ENCODE results near the gene EID2. TPM values are rescaled to one million over a fixed set of nuclear protein-coding genes. Genes with fewer than 3 reads are reported as not detected.
A peak's percentile ranks its signal among the peaks of the same experiment; 100 is the strongest.

Gene EID2
- total and polyA plus RNA-seq, 10 of the 15 experiments (the other 5 are each of a cell fraction or from before 2014, with no cell fraction given) = 1.6 to 11.4 (median 7.0) TPM

GRCh38 chr19:39542206-39542605 is 2.2 kb upstream of the EID2 start:
- CTCF ChIA-PET = interaction anchor here (0.9 to 15.0 kb wide), 10 partner anchors 9 to 302 kb away, joined by 3 to 248 read pairs (median 5); partner anchors contain the start of genes EID2B and SUPT5H
- H3K27me3 ChIP-seq (replicated peaks in 1 of 2; ENCODE audit: control insufficient read depth in 2 of 2, insufficient read depth in 2 of 2, low read length in 1 of 2) = no peaks in the 10 kb centered on the region; a peak in 1 of 4 replicates
- in situ Hi-C loops (cut with MboI) (no loop called here), intact Hi-C loops (cut with micrococcal nuclease; ENCODE audit: unreplicated experiment) (no loop called here)
- no peak overlapping the region for H3K4me2 ChIP-seq (ENCODE audit: control insufficient read depth, insufficient read depth)
- H3K4me1 ChIP-seq (ENCODE audit: control insufficient read depth, insufficient read depth, low read length) = peaks cover 9% of the 10 kb centered on the region
- no peak overlapping the region for H3K27ac ChIP-seq (ENCODE audit: control insufficient read depth, insufficient read depth)
- ATAC-seq = no peak
- no peak overlapping the region for H3K9ac ChIP-seq (ENCODE audit: control insufficient read depth, insufficient read depth, low read length)
- TF ChIP-seq ZNF274 (IDR thresholded peaks at IDR 0.05; ENCODE audit: insufficient read depth, insufficient read length) = no peak
- H3K79me2 ChIP-seq (ENCODE audit: control insufficient read depth, insufficient read depth, low read length) = peaks cover 15% of the 10 kb centered on the region
- SMC1A ChIA-PET (ENCODE audit: uncharacterized antibody, unreplicated experiment) = interaction anchor here (0.8 to 1.6 kb wide), 6 partner anchors 8 to 301 kb away, joined by 3 to 9 read pairs (median 4); no protein-coding TSS in a partner anchor
- 50% methylated on average over 2 of the region's 2 CpGs for WGBS (ENCODE audit: insufficient coverage, insufficient replicate concordance, low lambda C conversion rate, missing lambda C conversion rate)
- FAIRE-seq = no peak
- no peaks in the 10 kb centered on the region for H3K9me3 ChIP-seq (replicated peaks; ENCODE audit: control insufficient read depth, insufficient read depth, low read length)
- H3K4me3 ChIP-seq = no peak overlapping the region
- H4K20me1 ChIP-seq (ENCODE audit: control insufficient read depth, insufficient read depth) = no peaks in the 10 kb centered on the region
- no TSS peak for BruUV-seq (replicated peaks)
- POLR2A ChIA-PET = interaction anchor here (1.0 kb wide), 1 partner anchor 82 kb away, joined by 3 read pairs; no protein-coding TSS in a partner anchor
- no peak for DNase-seq (ENCODE audit: low read depth, low spot score)
- peak overlapping the region; percentile 55 for H2AFZ ChIP-seq (ENCODE audit: control insufficient read depth, low read depth, low read length)
- no peaks in the 10 kb centered on the region for H3K36me3 ChIP-seq (ENCODE audit: control insufficient read depth in 2 of 2, insufficient read depth in 2 of 2, low read length in 1 of 2)
- RAD21 ChIA-PET (ENCODE audit: unreplicated experiment) = interaction anchor here (2.1 kb wide), 1 partner anchor 131 kb away, joined by 6 read pairs; no protein-coding TSS in a partner anchor

- Histone ChIP-seq H3K4me3 (no peak overlapping the region), H3K79me2 (ENCODE audit: control insufficient read depth, insufficient read depth, low read length) (peaks cover 15% of the 10 kb centered on the region), H3K27me3 (replicated peaks in 1 of 2; ENCODE audit: control insufficient read depth in 2 of 2, insufficient read depth in 2 of 2, low read length in 1 of 2) (no peaks in the 10 kb centered on the region), H2AFZ (ENCODE audit: control insufficient read depth, low read depth, low read length) (peak overlapping the region; percentile 97), H4K20me1 (ENCODE audit: control insufficient read depth, insufficient read depth) (no peaks in the 10 kb centered on the region), H3K9me3 (replicated peaks; ENCODE audit: control insufficient read depth, insufficient read depth, low read length) (no peaks in the 10 kb centered on the region), H3K36me3 (ENCODE audit: control insufficient read depth in 2 of 2, insufficient read depth in 2 of 2, low read length in 1 of 2) (no peaks in the 10 kb centered on the region), H3K9ac (ENCODE audit: control insufficient read depth, insufficient read depth, low read length) (peak overlapping the region; percentile 92; the same call in 1 of the 2 replicates), H3K4me2 (ENCODE audit: control insufficient read depth, insufficient read depth) (peak overlapping the region; percentile 62), H3K27ac (ENCODE audit: control insufficient read depth, insufficient read depth) (no peak overlapping the region), H3K4me1 (ENCODE audit: control insufficient read depth, insufficient read depth, low read length) (peaks cover 9% of the 10 kb centered on the region)
- no peak for FAIRE-seq
- ChIA-PET SMC1A (ENCODE audit: uncharacterized antibody, unreplicated experiment) (interaction anchor here (1.1 to 1.2 kb wide), 3 partner anchors 105 to 253 kb away, joined by 3 read pairs; partner anchors contain the start of gene RPS16), POLR2A (no interaction called here), RAD21 (ENCODE audit: unreplicated experiment) (interaction anchor here (0.7 to 1.1 kb wide), 2 partner anchors 100 to 133 kb away, joined by 3 to 4 read pairs; no protein-coding TSS in a partner anchor), CTCF (interaction anchor here (0.9 to 15.0 kb wide), 7 partner anchors 12 to 304 kb away, joined by 3 to 248 read pairs (median 5); partner anchors contain the start of genes DLL3 and SUPT5H)
- no peak for DNase-seq (ENCODE audit: low read depth, low spot score)
- 0 out of 2 replicates have a peak, but pooled peaks have one; percentile 4 for TF ChIP-seq ZNF207 (IDR thresholded peaks at IDR 0.05; ENCODE audit: borderline replicate concordance)
- no peak for TF ChIP-seq IRF5 (IDR thresholded peaks at IDR 0.05; ENCODE audit: borderline replicate concordance)
- TF ChIP-seq KLF5 (IDR thresholded peaks at IDR 0.05; ENCODE audit: partially characterized antibody) = no peak
- TF ChIP-seq ZZZ3 (IDR thresholded peaks at IDR 0.05; ENCODE audit: control insufficient read depth, insufficient read length, low read depth) = no peak
- TF ChIP-seq E2F4 (IDR thresholded peaks at IDR 0.05; ENCODE audit: low read depth, low read length) = 0 out of 2 replicates have a peak, but pooled peaks have one; percentile 0
- no peak for TF ChIP-seq MXI1 (IDR thresholded peaks at IDR 0.05; ENCODE audit: low read depth, low read length)
- TF ChIP-seq ATF3 (IDR thresholded peaks at IDR 0.05; ENCODE audit: borderline replicate concordance, extremely low read depth, low read depth, low read length) = no peak
- TF ChIP-seq RCOR1 (conservative IDR thresholded peaks at IDR 0.05; ENCODE audit: low read depth, low read length) = 0 out of 2 replicates have a peak, but pooled peaks have one; percentile 64
- 0 out of 2 replicates have a peak, but pooled peaks have one; percentile 14 for TF ChIP-seq STAT3 (IDR thresholded peaks at IDR 0.05; ENCODE audit: low read depth, low read length)
- no peak for ATAC-seq
- intact Hi-C loops (cut with micrococcal nuclease; ENCODE audit: unreplicated experiment) (loop anchor here (1.0 kb wide), 1 partner anchor 100 kb away; no protein-coding TSS in a partner anchor), in situ Hi-C loops (cut with MboI) (no loop called here)
- BruUV-seq (replicated peaks) = no TSS peak
- WGBS (ENCODE audit: insufficient coverage, insufficient replicate concordance, low lambda C conversion rate, missing lambda C conversion rate) = 6% methylated on average over 10 of the region's 10 CpGs
These were observed 342 bp upstream of the EID2 start for GRCh38 chr19:39540333-39540673.

Data from GM12878 (cell line).